Stimulated activated naive CD8-positive, alpha-beta T cell treated with anti-CD3 and anti-CD28 coated beads, Interleukin-15, Interleukin-2, amounts not matched to agents 100 ng/mL and 50 ng/mL, for 24 hours (primary cell): ENCODE results near the gene SLC2A6.

Experiments
- H3K27ac Mint-ChIP-seq: one replicate; pipeline ENCODE4 v1.8.0; 2021; ENCODE audit warnings: mild to moderate bottlenecking, mixed read lengths
- H3K27me3 Mint-ChIP-seq: one replicate; pipeline ENCODE4 v1.8.0; 2021; ENCODE audit warnings: mixed read lengths
- H3K36me3 Mint-ChIP-seq: one replicate; pipeline ENCODE4 v1.8.0; 2021; ENCODE audit warnings: low read depth, mixed read lengths
- H3K4me1 Mint-ChIP-seq: one replicate; pipeline ENCODE4 v1.8.0; 2021; ENCODE audit warnings: low read depth, mixed read lengths
- H3K4me3 Mint-ChIP-seq: one replicate; pipeline ENCODE4 v1.8.0; 2021; ENCODE audit warnings: mild to moderate bottlenecking, mixed read lengths
- H3K9me3 Mint-ChIP-seq: one replicate; pipeline ENCODE4 v1.8.0; 2021; ENCODE audit warnings: mixed read lengths

Gene SLC2A6

DNA sequence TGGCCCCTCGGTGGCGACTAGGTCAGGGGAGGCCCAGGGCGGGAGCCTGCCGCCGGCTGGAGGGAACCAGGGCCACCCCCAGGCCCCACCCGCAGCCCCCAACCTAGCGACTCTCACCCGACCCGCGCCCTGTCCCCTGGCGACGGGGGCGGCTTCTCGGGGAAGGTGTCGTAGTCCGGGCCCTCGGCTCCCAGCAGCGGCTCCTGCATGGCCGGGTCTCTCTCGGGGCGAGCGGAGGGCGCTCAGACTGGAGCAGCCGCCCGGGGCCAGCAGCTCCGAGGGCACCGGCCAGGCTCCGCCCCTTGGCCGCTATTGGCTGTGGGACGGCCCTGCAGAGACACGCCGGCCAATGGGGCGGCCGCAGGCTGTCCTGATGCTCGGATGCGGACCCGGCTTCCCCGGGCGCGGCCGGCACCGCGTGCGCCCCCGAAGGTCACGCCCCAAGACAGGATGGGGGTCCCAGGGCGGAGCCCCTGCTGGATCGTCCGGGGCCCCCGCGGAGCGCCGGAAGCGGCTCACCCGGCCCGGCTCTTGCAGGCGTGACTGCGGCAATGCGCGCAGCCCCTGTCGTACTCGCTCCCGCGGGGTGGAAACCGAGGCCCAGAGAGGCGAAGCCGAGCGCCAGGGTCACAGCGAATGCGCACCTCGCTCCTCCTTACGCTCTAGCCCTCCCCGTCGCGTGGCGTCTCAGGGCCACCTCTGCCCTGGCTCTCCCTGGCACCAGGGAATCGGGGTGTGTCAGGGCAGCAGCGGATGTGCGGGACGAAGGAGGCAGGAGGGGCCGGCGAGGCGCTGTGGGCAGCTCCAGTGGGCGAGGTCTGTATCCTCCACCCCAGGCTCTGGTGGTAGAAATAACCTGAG lies at the start of gene SLC2A6:
TSS of gene SLC2A6 (minus strand) at position 249 of the 861 bp plus-strand sequence. CDS start at position 209, 40 bp downstream.
- Mint-ChIP-seq H3K4me3 (peak within 1 kb of the TSS; percentile 81), H3K4me1 (peaks cover 9% of the 10 kb centered on the region), H3K9me3 (no peaks in the 10 kb centered on the region), H3K27ac (peak within 1 kb of the TSS; percentile 67), H3K27me3 (no peaks in the 10 kb centered on the region), H3K36me3 (no peaks in the 10 kb centered on the region)

DNA sequence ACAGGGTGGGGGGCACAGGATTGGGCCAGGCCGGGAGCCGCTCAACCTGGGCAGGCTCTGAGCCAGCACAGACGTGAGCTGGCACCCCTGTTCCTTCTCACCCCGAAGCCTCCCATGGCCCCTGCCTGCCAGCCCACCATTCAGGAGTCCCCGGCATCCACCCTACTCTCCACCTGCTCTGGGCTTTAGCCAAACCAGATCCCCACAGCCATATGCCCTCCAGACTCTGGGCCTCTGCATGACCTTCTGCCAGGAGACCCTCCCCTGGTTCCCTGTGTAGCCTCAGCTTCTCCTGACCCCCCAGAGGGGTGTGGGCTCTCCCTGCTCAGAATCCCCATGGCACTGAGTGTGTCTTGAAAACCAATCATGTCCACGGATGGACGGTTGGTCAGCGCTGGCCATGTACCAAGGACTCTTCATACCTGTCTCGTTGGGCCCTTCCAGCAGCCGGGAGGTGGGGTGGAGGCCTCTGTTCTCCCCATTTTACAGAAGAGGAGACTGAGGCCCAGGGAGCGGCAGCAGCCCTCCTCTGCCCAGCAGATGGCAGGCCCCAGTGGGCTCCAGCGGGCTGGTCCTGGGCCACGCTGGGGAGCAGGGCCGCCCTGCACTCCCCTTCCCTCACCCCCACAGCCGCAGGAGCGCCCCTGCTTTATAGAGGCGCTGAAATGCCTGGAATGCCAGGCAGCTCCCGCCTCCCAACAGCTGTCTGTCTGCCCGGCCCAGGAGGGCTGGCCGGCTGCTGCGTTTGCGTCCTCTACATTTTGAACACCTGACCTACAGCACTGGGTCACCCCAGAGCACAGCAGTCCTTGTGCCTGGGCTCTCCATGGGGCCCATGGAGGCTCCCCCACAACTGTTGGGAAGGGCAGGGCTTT lies 49.3 kb upstream of the SLC2A6 start:
- peaks cover 3% of the 10 kb centered on the region for H3K27me3 Mint-ChIP-seq
- H3K36me3 Mint-ChIP-seq, result no peaks in the 10 kb centered on the region
- H3K4me1 Mint-ChIP-seq, result peaks cover 5% of the 10 kb centered on the region
- H3K4me3 Mint-ChIP-seq, result no peak overlapping the region
- no peaks in the 10 kb centered on the region for H3K9me3 Mint-ChIP-seq
- H3K27ac Mint-ChIP-seq, result no peak overlapping the region

GRCh38 chr9:133527444-133527920 lies 48.6 kb upstream of the SLC2A6 start:
- H3K36me3 Mint-ChIP-seq, result no peaks in the 10 kb centered on the region
- H3K9me3 Mint-ChIP-seq, result no peaks in the 10 kb centered on the region
- no peaks in the 10 kb centered on the region for H3K27me3 Mint-ChIP-seq
- no peak overlapping the region for H3K4me3 Mint-ChIP-seq
- H3K27ac Mint-ChIP-seq, result no peak overlapping the region
- H3K4me1 Mint-ChIP-seq, result no peaks in the 10 kb centered on the region

DNA sequence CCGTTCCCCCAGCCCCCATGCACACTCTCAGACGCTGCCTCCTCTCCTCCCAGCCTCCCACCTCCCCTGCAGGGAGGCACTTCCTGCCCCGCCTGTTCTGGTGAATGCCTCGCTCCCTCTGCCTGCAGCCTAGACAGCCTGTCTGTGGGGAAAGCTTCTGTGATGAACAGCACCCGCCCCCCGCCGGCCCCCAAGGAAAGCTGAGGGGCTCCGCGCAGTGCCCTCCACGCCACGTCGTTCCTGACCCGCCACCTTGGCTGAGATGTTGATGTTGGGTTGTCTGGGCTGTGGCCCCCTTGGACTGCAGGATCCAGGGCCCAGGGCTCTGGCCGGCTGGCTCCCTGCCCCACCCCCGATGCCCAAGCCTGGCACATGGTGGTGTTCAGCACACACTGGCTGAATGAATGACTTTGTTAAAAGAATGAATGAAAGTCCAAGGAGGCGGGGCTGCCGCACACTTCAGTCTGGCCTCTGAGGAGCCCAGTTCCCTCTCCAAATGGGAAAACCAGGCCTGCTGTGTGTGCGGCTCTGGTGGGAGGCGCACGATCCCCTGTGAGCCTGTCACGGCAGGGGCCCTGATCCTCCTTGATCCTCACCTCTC lies 47.9 kb upstream of the SLC2A6 start:
- no peaks in the 10 kb centered on the region for H3K36me3 Mint-ChIP-seq
- no peaks in the 10 kb centered on the region for H3K4me1 Mint-ChIP-seq
- no peaks in the 10 kb centered on the region for H3K9me3 Mint-ChIP-seq
- no peak overlapping the region for H3K4me3 Mint-ChIP-seq
- no peak overlapping the region for H3K27ac Mint-ChIP-seq
- no peaks in the 10 kb centered on the region for H3K27me3 Mint-ChIP-seq

GRCh38 chr9:133525677-133526076 lies 46.8 kb upstream of the SLC2A6 start:
- Mint-ChIP-seq H3K27me3 (no peaks in the 10 kb centered on the region), H3K36me3 (no peaks in the 10 kb centered on the region), H3K27ac (no peak overlapping the region), H3K4me1 (no peaks in the 10 kb centered on the region), H3K4me3 (no peak overlapping the region), H3K9me3 (no peaks in the 10 kb centered on the region)

DNA sequence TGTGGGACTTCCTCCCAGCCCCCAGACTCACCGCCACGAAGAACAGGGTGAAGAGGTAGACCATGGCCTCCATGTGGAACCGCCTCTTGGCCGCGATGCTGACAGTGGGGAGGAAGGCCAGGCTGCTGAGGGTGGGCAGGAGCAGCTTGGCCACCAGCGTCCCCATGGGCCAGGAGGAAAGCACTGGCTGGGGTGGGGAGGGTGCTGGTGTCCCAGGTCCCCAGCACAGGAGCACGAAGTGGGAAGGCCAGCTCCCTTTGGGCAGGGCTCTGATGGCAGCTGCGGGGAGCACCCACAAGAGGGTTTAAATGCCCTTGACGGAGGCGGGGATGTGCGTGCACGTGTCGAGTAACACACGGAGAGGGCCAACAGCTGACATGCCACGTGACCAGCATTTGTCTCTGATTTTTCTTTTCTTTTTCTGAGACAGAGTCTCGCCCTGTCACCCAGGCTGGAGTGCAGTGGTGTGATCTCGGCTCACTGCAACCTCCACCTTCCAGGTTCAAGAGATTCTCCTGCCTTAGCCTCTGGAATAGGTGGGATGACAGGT lies 45.9 kb upstream of the SLC2A6 start, which contains the start of gene MYMK:
TSS of gene MYMK (minus strand) at position 281 of the 550 bp plus-strand sequence. CDS start at position 166, 115 bp downstream.
- no peaks in the 10 kb centered on the region for H3K36me3 Mint-ChIP-seq
- H3K9me3 Mint-ChIP-seq, result no peaks in the 10 kb centered on the region
- H3K4me1 Mint-ChIP-seq, result no peaks in the 10 kb centered on the region
- no peak within 1 kb of the TSS for H3K4me3 Mint-ChIP-seq
- no peak within 1 kb of the TSS for H3K27ac Mint-ChIP-seq
- no peaks in the 10 kb centered on the region for H3K27me3 Mint-ChIP-seq

- Mint-ChIP-seq H3K27ac (no peak overlapping the region), H3K27me3 (no peaks in the 10 kb centered on the region), H3K4me1 (no peaks in the 10 kb centered on the region), H3K4me3 (no peak overlapping the region), H3K9me3 (no peaks in the 10 kb centered on the region), H3K36me3 (no peaks in the 10 kb centered on the region)
Observed at GRCh38 chr9:133524146-133524545, 45.2 kb upstream of the SLC2A6 start.

GRCh38 chr9:133523106-133523505 lies 44.2 kb upstream of the SLC2A6 start:
- Mint-ChIP-seq H3K4me3 (no peak overlapping the region), H3K27me3 (no peaks in the 10 kb centered on the region), H3K36me3 (no peaks in the 10 kb centered on the region), H3K27ac (no peak overlapping the region), H3K9me3 (no peaks in the 10 kb centered on the region), H3K4me1 (no peaks in the 10 kb centered on the region)

DNA sequence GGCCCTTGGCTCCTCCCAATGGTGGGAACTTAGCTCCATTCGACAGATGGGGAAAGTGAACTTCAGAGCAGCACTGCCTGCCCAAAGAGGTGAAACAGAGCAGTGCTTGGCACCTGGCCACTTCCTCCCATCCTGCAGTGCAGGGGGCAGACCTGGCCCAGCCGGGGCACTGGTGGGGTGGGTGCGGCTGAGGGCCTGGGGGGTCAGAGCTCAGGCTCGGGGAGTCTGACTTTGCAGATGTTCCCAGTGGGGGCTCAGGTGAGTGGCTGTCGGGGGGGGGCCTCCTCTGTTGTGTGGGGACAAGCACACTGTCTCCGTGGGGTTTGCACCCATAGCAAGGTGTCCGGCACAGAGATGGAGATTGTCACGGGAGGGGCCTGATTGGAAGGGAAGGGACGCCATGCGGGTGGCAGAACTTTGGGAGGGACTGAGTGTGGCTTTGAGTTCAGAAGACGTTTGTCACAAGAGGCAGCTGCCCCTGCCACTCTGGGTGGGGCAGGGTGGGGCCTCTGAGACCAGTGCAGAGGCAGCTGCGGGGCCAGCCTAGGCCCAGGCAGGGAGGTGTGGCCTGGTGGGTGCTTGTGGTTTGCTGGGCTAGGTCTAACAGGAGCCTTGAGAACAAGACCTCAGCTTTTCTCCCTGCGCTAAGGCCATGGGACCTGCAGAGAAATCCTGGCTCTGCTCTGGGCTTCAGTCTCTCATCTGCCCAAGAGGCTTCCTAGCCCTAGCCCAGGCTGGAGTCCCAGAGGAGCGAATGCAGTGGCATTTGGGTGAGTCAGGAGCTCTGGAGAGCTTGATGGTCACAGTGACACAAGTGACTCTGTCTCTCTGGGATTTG lies 43.4 kb upstream of the SLC2A6 start:
- no peaks in the 10 kb centered on the region for H3K9me3 Mint-ChIP-seq
- H3K36me3 Mint-ChIP-seq, result no peaks in the 10 kb centered on the region
- H3K4me3 Mint-ChIP-seq, result no peak overlapping the region
- H3K4me1 Mint-ChIP-seq, result no peaks in the 10 kb centered on the region
- H3K27me3 Mint-ChIP-seq, result no peaks in the 10 kb centered on the region
- H3K27ac Mint-ChIP-seq, result no peak overlapping the region

DNA sequence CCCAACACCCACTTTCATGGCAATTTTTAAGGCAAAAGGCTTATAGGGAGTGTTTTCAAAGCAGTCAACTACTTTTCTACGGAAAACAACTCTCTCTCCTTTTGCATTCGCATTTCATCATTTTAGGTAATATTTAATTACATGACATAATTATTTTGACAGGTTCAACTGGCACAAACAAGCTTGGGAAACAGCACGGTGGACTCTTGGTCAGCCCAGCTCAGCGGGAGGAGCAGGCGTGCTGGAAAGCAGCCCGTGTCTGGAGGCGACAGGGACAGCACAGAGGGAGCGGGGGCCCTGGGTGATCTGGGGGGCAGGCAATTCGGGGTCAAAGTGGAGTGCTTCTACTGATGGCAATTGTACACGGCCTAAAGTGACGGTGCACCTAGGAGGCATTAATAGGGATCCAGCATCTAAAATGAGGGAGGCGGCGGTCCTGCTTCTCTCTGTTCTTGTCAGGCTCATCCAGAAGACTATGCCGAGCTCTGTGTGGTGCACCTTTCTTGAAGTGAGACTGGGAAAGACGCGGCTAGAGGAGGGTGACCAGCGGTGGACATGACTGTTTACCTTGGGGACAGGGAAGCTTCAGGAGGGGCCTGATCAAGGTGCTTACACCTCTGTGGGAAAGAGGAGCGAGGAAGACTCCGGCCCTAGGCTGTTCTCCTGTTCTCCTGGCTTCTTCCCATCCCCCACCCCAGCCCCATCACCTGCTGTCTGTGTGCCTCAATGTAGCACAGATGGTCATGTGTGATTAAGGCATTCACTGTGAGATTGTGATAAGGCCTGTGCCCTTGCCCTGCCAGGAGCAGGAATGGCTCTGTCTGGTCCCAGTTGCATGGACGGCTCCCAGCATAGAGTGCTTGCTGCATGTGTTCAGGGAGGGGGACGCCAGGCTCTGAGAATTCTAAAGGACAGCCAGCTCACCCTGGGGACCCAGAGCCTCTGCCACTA lies 42.5 kb upstream of the SLC2A6 start:
- H3K27me3 Mint-ChIP-seq, result no peaks in the 10 kb centered on the region
- H3K4me1 Mint-ChIP-seq, result no peaks in the 10 kb centered on the region
- H3K4me3 Mint-ChIP-seq, result no peak overlapping the region
- H3K27ac Mint-ChIP-seq, result no peak overlapping the region
- H3K36me3 Mint-ChIP-seq, result no peaks in the 10 kb centered on the region
- no peaks in the 10 kb centered on the region for H3K9me3 Mint-ChIP-seq

DNA sequence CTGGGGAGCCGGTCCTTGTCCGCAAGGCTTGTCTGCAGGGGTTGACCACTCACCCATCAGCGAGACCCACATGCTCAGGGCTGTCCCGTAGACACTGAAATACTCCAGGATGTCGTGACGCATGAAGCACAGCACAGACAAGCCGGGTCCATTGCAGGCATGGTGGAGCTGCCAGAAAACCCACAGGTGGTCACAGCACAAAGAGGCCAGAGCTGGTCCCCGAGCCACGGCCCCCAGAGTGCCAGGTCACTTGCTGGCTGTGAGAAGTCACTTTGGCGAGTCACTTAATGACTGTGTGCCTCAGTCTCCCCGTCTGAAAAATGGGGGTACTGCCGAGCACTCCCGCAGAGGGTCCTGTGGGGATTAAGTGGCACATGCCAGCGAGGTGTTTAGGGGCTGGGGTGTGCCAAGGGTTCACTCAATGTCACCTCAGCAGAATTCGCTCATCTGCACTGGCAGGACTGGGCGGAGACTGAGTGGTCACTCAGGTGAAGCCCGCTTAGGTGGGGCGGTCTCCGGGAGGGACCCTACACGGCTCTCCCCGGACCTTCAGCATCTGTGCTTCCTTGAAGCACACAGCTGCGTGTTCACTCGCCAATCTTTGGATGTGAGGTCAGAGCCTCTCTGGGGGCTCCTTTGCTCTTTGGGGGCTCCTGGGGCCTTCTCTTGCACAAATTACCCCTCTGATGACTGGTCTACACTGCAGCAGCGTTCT lies 41.4 kb upstream of the SLC2A6 start:
- Mint-ChIP-seq H3K36me3 (no peaks in the 10 kb centered on the region), H3K9me3 (no peaks in the 10 kb centered on the region), H3K4me3 (no peak overlapping the region), H3K27me3 (no peaks in the 10 kb centered on the region), H3K27ac (no peak overlapping the region), H3K4me1 (no peaks in the 10 kb centered on the region)

GRCh38 chr9:133519693-133520092 lies 40.8 kb upstream of the SLC2A6 start:
- no peak overlapping the region for H3K27ac Mint-ChIP-seq
- no peaks in the 10 kb centered on the region for H3K4me1 Mint-ChIP-seq
- H3K36me3 Mint-ChIP-seq, result no peaks in the 10 kb centered on the region
- H3K9me3 Mint-ChIP-seq, result no peaks in the 10 kb centered on the region
- H3K27me3 Mint-ChIP-seq, result no peaks in the 10 kb centered on the region
- no peak overlapping the region for H3K4me3 Mint-ChIP-seq
